Tibial artery (tissue), 4 donors: ENCODE data around the gene ADARB1.
A peak's percentile ranks its signal among the peaks of the same experiment; 100 is the strongest.

Experiments
- DNase-seq, 2 donors: peaks; one replicate each; pipeline ENCODE4 v3.0.0-alpha.2; 2019
- H3K27ac ChIP-seq, 2 donors: fragments of 200-600 bp; sonication (generic) in 1 of 2; 1 replicate in 1 of 2; 2 replicates in 1 of 2; pipeline ENCODE4 v1.5.1; 2018 to 2019; ENCODE audit warnings: mild to moderate bottlenecking in 1 of 2
- H3K27me3 ChIP-seq, 2 donors: fragments of 200-600 bp; sonication (generic) in 1 of 2; one replicate each; pipeline versions ENCODE4 v1.5.1 to v1.6.0; 2016 to 2019
- H3K36me3 ChIP-seq, 3 donors: fragments of 200-600 bp; sonication (generic) in 2 of 3; one replicate each; pipeline ENCODE4 v1.5.1; 2016 to 2019; ENCODE audit warnings: mild to moderate bottlenecking in 2 of 3
- H3K4me1 ChIP-seq, 4 donors: fragments of 200-600 bp; sonication (generic) in 2 of 4; 1 replicate in 3 of 4; 2 replicates in 1 of 4; pipeline ENCODE4 v1.5.1; 2016 to 2019
- H3K4me3 ChIP-seq, 2 donors: fragments of 200-600 bp; sonication (generic) in 1 of 2; 1 replicate in 1 of 2; 2 replicates in 1 of 2; pipeline ENCODE4 v1.5.1; 2018 to 2019; ENCODE audit warnings: mild to moderate bottlenecking in 2 of 2
- H3K9me3 ChIP-seq, 3 donors: fragments of 200-600 bp; sonication (generic) in 1 of 3; one replicate each; pipeline ENCODE4 v1.5.1; 2016 to 2019
- CTCF ChIP-seq, 2 experiments: fragments of 200-600 bp in 1 of 2; fragments of 450-650 bp in 1 of 2; IDR thresholded peaks; one replicate each; pipeline ENCODE4 v1.5.1; 2017 to 2019; ENCODE audit warnings: antibody characterized with exemption in 2 of 2, mild to moderate bottlenecking in 1 of 2, moderate library complexity in 1 of 2
- intact Hi-C: fragments of 100-400 bp; cut with DNase I; formaldehyde crosslinking; loops from one replicate; pipeline ENCODE4 v1.15.0; 2023; ENCODE audit warnings: low total_unique reads

ADARB1 gene

GRCh38 chr21:45254460-45254930, 180.1 kb downstream of the ADARB1 start:
- H3K9me3 ChIP-seq: no peaks in the 10 kb centered on the region
- intact Hi-C loops: no loop called here
- H3K27me3 ChIP-seq: peaks cover 0 to 47% of the 10 kb centered on the region in 2 donors
- TF ChIP-seq CTCF (IDR thresholded peaks at IDR 0.05): no peak
- DNase-seq: no peak
- no peak overlapping the region for H3K27ac ChIP-seq
- H3K4me1 ChIP-seq: peaks cover 0 to 8% (median 4%) of the 10 kb centered on the region in 4 donors
- no peak overlapping the region for H3K4me3 ChIP-seq
- no peaks in the 10 kb centered on the region for H3K36me3 ChIP-seq

- Histone ChIP-seq H3K4me3 (no peak overlapping the region), H3K27me3 (peaks cover 0 to 47% of the 10 kb centered on the region in 2 donors), H3K27ac (no peak overlapping the region), H3K36me3 (no peaks in the 10 kb centered on the region), H3K9me3 (no peaks in the 10 kb centered on the region), H3K4me1 (peaks cover 0 to 9% (median 6%) of the 10 kb centered on the region in 4 donors)
- no peak for TF ChIP-seq CTCF (IDR thresholded peaks at IDR 0.05)
- peak in 1 of 2 donors; percentile 7 for DNase-seq
- intact Hi-C loops: no loop called here
Observed at GRCh38 chr21:45255381-45256020, 181.1 kb downstream of the ADARB1 start.

GRCh38 chr21:45256021-45256911, 181.9 kb downstream of the ADARB1 start:
- Histone ChIP-seq H3K36me3 (no peaks in the 10 kb centered on the region), H3K27ac (no peak overlapping the region), H3K4me1 (peaks cover 0 to 9% (median 6%) of the 10 kb centered on the region in 4 donors), H3K4me3 (no peak overlapping the region), H3K27me3 (peaks cover 0 to 47% of the 10 kb centered on the region in 2 donors), H3K9me3 (no peaks in the 10 kb centered on the region)
- TF ChIP-seq CTCF (IDR thresholded peaks at IDR 0.05): no peak
- intact Hi-C loops: no loop called here
- peak in 1 of 2 donors; percentile 9 for DNase-seq

- intact Hi-C loops: no loop called here
- H3K4me3 ChIP-seq: no peak overlapping the region
- H3K4me1 ChIP-seq: peaks cover 0 to 9% (median 6%) of the 10 kb centered on the region in 4 donors
- peak in 1 of 2 donors; percentile 12 for DNase-seq
- H3K27ac ChIP-seq: no peak overlapping the region
- H3K9me3 ChIP-seq: no peaks in the 10 kb centered on the region
- H3K27me3 ChIP-seq: peaks cover 0 to 47% of the 10 kb centered on the region in 2 donors
- no peak for TF ChIP-seq CTCF (IDR thresholded peaks at IDR 0.05)
- H3K36me3 ChIP-seq: no peaks in the 10 kb centered on the region
Observed at GRCh38 chr21:45256912-45257672, 182.7 kb downstream of the ADARB1 start.

GRCh38 chr21:45257673-45258341, 183.4 kb downstream of the ADARB1 start:
- no peak for TF ChIP-seq CTCF (IDR thresholded peaks at IDR 0.05)
- H3K9me3 ChIP-seq: no peaks in the 10 kb centered on the region
- H3K4me3 ChIP-seq: no peak overlapping the region
- H3K27ac ChIP-seq: no peak overlapping the region
- peak; percentile 12 to 66 for DNase-seq
- peaks cover 0 to 9% (median 6%) of the 10 kb centered on the region in 4 donors for H3K4me1 ChIP-seq
- peaks cover 0 to 4% (median 0%) of the 10 kb centered on the region in 3 donors for H3K36me3 ChIP-seq
- intact Hi-C loops: no loop called here
- peaks cover 0 to 47% of the 10 kb centered on the region in 2 donors for H3K27me3 ChIP-seq
